Amniotic epithelial cell (primary cell): Measurements from ENCODE around the gene TMC1.
"Not testable (repeated sequence)": the region's sequence is repeated elsewhere in the genome, so short reads cannot be mapped to it uniquely, and the experiment has no call there.

Experiments used
- DNase-seq: peaks from one replicate; pipeline ENCODE4 v3.0.0-alpha.2; 2010; ENCODE audit warnings: low read depth

The TMC1 gene

DNA sequence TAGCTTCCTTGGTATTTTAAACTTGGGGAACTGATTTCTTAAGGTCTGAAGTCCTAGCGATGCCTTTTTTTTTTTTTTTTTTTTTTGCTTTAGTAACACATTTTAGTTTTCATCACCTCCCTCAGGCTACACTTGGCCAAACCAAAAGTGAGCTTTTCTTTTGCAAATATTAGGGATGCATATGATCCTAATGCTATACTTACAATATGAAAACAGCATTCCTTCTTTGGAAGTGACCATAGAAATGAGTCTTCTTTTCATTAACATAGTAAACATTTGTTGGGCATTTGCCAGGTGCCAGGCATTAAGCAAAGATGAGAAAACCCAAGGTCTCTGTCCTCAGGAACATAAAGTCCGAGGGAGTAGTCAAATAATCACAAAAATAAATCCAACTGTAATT lies 241.6 kb downstream of the TMC1 start:
- no peak for DNase-seq

DNA sequence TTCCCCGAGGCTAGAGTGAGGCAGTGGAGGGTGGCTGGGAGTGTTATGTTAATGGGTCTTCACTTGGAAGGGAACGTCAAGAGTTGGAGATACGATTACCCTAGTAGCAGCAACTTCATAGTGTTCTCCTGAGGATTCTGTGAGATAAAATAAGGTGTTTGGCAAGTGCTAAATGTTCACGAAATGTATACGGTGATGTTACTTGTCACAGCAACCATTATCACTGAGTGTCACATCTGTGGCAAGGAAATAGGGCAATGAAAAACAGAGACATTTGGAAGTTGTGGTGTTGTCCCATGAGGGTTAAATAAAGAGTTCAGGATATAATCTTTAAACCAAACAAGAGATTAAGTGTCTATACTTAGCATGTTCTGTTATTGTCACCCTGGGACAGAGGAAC lies 248.1 kb downstream of the TMC1 start:
- DNase-seq = no peak

DNA sequence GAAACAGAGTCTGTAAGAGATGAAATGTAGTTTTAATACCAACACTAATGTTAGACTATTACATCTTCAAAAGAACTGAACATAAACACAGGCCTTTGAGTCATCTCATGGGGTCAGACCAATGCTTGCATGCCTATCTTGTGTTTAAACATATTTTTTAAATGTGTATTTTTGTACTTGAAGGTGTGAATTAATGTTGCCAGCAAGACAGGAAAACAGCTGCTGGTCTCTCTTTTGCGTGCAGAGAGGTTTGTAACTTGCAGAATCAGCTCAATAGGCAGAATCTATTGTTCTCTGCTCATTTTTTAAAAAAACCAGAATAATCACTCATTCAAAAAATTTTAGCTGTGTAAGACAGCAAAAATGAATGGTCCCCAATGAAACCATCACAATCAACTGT lies 251.3 kb downstream of the TMC1 start:
- peak; percentile 19 for DNase-seq

DNA sequence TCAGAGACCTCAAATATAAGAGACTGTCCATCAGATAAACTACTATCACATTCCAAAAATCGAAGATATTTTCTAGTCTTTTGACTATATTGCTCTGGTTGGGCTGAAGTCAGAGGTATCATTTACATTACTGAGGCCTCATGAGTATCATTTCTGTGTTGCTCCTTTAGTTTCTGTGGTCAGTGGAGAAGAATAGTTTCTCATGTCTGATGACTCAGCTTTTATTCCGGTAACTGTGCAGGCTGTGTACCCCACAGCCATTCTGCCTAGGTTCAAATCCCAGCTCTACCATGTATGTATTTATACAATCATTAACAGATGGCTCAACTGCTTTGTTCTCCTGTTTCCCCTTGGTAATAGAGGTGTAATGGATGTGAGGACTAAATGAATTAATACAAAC lies 252.2 kb downstream of the TMC1 start:
- peak; percentile 13 for DNase-seq

DNA sequence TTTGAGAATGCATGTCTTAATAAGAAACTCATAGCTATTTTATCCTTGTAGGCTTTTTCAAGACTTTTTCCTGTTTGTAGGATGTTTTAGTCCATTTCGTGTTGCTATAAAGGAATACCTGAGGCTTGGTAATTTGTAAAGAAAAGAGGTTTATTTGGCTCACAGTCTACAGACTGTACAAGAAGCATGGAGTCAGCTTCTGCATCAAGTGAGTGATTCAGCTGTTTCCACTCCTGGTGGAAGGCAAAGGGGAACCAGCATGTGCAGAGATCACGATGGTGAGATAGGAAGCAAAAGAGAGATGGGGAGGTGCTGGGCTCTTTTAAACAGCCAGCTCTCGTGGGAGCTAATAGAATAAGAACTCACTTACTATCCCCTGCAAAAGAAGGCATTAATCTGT lies 254.2 kb downstream of the TMC1 start:
- DNase-seq = no peak

DNA sequence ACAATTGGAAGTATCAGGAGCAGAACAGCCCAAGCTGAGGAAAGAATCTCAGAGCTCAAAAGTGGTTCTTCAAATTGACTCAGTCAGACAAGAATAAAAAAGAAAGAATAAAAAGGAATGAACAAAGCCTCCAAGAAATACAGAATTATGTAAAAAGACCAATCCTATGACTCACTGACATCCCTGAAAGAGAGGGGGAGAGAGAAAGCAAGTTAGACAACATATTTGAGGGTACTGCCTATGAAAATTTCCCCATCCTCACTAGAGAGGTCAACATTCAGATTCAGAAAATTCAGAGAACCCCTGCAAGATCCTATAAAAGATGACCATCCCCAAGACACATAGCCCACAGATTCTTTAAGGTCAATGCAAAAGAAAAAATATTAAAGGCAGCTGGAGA lies 258.2 kb downstream of the TMC1 start:
- DNase-seq = no peak

DNA sequence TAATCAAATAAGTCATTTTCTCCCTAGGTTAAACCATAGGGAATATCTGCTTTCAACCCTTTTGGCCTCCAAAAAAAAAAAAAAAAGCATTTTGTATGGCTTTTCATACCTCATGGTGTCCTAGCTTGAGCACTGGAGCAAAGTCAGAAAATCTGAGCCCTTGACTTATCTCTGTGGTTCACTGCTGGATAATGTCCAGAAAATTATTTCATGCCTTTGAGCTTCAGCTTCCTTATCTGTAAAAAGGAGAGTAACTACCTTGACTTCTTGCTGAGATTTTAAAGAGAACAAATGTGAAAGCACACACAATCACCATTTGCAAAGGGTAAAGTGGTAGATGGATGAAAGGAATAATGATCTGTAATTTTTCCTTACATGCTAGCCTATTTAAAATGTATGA lies 265.5 kb downstream of the TMC1 start:
- DNase-seq = peak; percentile 37

DNA sequence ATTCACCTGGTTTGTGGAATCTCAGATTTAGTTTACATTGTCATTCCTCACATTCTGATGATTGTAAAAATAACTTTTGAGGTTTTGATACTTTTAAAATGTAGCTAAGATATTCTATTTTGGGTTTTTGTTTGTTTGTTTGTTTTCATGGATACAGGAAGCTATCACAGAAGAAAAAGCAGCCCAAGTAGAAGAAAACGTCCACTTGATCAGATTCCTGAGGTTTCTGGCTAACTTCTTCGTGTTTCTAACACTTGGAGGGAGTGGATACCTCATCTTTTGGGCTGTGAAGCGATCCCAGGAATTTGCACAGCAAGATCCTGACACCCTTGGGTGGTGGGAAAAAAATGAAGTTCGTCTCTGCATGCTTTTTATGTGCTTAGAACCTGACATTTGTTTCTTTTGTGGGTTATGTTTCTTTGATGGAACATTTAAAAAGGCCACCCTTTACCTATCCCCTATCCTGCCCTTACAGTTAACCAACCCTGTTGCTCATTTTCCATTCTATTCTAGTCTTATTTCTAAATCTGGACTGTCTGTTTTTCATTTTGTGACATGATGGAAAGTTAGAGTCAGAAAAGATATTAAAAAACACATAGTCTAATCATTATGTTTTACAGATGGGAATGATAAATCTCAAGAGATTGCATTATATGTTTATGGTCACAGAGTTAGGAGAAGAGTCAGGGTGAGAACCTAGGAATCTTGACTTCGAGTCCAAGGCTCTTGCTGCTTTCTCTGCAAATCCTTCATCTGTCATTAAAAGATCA lies 267.7 kb downstream of the TMC1 start:
- no peak for DNase-seq

DNA sequence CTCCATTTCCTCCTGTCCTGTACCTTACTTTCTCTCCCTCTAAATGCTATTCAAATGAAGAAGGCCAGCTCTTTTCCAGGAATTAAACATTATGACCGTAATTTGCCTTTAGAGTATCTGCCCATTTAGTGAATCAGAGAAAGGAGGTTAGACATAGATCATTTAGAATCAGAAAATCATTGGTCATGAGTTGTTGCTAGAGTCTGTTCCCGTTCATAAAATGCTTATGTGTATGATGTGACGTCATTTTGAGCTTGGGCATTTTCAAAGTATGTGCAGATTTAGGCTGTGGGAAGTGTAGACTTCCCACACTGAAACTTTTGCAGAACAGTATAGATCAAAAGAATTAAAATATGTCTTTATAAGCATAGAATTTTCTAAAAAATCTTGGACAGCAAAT lies 268.5 kb downstream of the TMC1 start:
- DNase-seq = no peak

DNA sequence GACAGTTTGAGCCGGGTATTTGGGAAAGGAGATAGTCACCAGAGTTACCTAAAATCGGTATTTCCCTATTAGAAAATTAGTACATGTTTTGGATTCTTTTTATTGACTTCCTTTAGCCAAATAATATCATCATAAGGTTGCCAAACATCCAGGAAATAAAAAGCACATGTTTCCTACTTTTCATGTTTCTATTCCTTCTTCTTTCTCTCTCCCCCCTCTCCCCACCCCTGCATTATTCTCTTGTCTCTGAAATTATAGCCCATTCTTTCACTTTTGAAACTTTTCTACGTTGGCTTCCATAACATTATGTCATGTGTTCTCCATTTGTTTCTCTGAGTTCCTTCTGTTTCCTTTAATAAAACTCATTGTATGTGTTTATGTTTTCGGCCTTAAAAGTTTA lies 269.6 kb downstream of the TMC1 start:
- no peak for DNase-seq

DNA sequence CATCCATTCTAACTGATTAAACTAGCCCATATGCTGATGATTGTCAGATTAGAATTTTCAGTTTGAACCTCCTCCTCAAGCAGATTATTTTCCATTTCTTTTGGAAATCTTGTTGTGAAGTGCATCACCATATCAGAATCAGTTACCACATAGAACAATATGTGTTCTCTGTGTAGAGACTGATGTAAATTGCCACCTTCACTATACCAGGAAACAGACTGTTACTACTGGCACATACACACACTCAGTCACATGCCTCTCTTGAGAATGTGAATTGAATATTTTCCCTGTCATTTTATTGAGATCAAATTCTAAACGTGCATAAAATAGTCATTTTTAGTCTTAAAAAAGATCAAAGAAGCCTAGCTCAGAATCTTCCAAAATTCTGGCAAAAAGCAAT lies 270.0 kb downstream of the TMC1 start:
- DNase-seq = no peak

DNA sequence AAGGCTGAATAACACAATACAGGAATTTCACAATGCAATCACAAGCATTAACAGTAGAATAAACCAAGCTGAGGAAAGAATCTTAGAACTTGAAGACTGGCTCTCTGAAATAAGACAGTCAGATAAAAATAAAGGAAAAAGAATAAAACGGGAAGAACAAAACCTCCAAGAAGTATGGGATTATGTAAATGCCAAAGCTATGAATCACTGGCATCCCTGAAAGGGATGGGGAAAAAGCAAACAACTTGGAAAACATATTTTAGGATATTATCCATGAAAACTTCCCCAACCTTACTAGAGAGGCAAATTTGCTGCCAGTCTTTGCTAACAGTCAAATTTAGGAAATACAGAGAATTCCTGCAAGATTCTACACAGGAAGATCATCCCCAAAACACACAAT lies 273.5 kb downstream of the TMC1 start:
- DNase-seq = peak; percentile 4

DNA sequence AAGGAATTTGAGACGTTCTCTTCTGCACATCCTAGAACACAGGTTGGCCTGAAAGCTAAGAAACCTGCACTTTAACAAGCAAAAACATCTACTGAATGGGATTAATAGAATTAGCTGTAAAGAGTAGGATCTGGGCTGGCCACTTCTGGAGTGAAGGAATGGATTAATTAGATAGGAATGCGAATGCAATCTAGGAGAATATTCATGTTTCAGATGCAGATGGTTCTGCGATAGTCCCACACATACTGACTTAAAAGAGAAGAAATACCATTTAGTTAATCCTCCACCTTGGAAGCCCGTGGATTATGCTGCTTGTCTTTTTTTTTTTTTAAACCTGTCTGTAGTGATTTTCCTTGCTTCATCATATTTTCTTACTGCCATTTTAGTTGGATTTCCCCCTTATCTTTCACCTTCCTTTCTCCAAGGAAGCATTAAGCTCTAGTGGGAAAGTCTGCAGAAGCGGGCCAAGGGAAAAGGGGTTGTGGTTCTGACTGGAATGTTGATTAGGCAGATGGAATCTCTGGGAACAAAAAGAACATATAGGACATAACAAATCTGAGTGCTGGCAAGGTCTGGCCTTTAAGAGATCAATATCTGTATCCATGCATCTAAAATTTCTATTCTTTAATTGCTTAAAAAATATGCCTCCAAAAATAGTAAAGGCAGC lies 279.1 kb downstream of the TMC1 start:
- no peak for DNase-seq

DNA sequence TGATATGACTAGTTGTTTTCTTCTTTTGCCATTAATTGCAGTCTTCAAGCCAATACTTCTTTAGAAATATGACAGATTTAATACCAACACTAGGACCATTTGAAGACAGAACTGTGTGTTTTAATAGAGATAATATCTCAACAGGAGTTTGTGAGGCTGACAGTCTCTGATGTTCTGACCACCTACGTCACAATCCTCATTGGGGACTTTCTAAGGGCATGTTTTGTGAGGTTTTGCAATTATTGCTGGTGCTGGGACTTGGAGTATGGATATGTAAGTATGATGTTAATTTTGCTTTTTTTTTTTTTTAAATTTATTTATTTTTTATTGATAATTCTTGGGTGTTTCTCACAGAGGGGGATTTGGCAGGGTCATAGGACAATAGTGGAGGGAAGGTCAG lies 283.8 kb downstream of the TMC1 start:
- no peak for DNase-seq

DNA sequence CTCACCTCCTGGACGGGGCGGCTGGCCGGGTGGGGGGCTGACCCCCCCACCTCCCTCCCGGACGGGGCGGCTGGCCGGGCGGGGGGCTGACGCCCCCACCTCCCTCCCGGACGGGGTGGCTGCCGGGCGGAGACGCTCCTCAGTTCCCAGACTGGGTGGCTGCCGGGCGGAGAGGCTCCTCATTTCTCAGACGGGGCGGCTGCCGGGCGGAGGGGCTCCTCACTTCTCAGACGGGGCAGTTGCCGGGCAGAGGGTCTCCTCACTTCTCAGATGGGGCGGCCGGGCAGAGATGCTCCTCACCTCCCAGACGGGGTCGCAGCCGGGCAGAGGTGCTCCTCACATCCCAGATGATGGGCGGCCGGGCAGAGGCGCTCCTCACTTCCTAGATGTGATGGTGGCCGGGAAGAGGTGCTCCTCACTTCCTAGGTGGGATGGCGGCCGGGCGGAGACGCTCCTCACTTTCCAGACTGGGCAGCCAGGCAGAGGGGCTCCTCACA lies 285.0 kb downstream of the TMC1 start:
- not testable (repeated sequence) for DNase-seq

DNA sequence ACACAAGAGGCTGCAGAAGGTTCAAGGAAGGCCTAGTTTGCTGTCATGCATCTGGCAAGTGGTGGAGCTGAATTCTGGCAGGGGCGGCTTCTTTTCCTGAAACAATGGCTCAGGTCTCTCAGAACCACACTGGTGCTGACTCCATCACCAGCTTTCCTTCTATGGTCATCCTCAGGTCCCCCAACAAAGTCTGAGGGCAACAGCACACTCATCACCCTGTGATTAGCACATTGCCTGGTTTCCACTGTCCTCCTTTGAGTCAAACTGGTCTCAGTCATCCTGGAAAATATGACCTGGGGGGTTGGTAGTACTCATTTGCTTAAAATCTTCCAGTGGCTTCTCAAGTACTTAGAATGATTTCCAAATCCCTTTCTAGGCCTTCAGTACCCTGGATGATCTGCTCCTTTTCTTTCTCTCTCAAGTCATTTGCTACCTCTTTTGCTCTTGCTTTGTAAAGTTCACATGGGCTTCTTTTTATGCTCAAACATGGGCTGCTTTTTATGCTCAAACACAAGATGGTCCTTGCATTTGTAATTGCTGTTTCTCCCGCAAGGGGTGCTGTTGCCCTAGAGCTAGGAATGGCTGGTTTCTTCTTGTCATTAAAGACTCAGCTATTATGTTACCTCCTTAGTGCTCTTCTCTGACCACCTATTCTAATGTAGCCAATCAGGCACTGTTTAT lies 286.5 kb downstream of the TMC1 start:
- DNase-seq = peak; percentile 19

DNA sequence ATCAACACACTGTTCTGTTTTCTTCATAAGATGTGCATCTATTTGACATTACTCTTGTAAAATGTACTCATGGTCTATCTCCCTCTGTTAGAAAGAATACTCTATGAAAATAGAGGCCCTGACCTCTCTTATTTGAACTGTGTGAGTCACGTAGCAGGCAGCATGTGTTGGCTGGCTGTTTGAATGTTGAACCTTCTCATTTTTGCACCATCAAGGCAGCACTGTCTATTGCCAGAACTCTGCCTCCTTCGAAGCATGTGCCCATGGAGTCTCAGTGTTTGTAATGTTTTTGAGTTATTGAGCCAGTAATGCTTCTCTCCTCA lies 287.0 kb downstream of the TMC1 start:
- no peak for DNase-seq

DNA sequence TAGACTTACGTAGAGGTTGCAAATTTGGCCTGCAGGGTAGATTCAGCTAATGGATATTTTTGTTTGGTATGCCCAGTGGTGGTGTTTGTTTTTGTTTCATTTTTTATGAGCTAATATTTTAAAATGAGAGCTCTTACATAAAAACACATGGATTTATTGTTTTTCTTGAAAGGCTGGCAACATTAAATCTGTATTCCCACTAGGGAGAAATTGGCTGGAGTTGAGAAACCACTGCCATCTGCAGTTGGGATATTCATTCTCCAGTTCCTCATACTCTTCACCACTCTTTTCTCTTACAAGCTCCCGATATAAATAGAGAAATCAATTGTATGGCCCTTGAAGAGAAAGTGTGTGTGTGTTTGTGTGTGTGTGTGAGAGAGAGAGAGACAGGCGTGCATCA lies 288.2 kb downstream of the TMC1 start:
- DNase-seq = no peak

DNA sequence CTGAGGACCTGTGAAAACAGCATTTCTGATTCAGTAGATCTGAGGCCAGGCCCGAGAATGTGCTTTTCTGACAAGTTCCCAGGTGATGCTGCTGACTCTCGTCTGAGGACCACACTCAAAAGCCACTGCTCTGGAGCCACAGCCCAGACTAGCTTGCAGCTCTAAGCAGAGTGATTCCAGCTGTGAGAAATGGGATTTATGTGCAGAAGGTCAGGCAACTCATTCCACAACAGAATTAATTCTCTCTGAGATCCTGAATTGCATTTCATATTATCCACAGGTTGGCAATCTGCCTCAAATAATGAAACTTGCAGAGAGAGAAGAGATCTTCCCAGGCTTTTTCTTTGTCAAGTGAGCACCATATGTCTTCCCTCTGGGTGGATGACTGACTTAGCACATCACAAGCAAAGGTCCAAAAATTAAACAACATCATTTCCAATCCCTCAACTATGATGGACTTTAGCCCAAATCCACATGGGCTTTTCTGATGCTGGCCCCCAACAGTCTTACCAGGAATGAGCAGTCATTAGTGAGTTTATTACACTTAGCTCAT lies 291.2 kb downstream of the TMC1 start:
- DNase-seq = no peak

DNA sequence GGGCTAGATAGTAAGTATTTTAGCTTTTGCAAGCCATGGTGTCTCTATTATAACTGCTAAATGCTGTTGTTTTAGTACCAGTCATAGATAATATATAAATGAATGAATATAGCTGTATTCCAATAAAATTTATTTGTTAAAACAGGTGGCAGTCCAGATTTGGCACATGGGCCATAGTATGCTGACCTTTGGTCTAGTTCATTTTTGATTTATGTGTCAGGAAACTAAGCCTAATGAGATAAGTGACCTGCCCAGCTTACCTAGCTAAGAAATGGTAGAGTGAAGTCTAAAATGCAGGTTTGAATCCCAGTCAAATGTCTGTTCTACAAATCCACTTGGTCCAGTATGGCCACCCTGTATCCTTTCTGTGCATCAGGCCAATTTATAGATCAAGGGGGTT lies 292.1 kb downstream of the TMC1 start:
- DNase-seq = no peak

DNA sequence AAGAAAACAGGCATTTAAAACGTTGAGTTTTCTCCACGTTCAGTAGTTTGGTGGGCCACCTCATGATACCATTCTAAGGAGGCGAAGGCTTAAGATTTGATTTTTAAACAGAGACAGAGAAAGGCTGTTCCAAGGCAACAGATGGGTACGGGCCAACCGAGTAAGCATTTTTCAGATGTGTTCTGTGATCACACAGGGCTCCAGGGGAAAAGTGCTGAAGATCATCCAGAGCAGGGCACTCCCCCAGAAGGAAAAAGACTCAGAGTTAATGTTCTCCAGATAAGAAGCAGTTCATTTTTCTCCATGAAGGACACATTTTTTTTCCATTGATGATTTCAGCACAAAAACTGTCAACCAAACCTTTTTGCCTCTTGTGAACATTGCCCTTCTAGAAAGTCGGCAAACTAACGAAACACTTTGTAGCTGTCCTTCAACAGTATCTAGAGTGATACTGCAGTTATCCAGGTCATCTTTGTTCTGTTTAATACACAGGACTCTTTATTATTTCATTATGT lies 292.7 kb downstream of the TMC1 start:
- DNase-seq = no peak

DNA sequence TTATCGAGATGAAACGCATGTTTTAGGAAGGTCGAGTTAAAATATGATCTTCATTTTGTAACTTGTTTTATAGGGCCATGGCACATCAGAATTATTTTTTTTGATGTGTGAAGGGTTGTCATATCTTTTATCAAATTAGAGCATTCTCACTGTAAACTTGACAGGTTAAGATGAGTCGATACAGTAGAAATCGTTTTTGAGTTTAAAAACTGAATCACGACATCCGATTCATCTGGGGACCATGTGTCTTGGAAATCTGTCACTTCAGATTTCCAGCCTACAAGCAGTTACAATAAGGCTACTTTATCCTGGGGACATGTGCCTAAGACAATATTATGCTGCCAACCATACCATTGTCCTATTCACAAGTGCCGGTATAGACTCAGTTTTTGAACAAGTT lies 295.3 kb downstream of the TMC1 start:
- DNase-seq = no peak

DNA sequence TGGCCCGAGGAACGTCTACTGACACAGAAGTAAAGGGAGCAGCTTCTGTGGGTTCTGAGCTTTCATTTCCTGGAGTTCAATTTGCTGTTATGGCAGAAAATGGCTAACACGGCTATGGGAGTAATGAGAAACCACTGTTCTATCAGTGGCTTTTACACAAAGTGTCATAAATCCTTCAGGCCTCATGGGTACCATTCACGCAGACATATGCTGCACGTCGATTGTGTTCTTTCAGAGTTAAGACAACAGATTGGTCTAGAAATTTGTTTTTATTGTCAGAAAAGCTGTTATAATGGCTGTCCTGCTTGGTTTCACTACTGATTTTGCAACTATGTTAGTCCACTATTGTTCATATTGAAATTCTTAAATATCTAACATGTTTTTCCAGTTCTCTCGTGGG lies 296.0 kb downstream of the TMC1 start:
- DNase-seq = no peak
